ENCODE results near the gene SOX13. TPM values are rescaled to one million over a fixed set of nuclear protein-coding genes. Genes with fewer than 3 reads are reported as not detected.
A peak's percentile ranks its signal among the peaks of the same experiment; 100 is the strongest.

Gene SOX13
- total and polyA plus RNA-seq, 9 of the 15 experiments (the other 6 are each of a cell fraction or from before 2014, with no cell fraction given), result 0.03 to 0.35 (median 0.06) TPM; not detected in 5

DNA sequence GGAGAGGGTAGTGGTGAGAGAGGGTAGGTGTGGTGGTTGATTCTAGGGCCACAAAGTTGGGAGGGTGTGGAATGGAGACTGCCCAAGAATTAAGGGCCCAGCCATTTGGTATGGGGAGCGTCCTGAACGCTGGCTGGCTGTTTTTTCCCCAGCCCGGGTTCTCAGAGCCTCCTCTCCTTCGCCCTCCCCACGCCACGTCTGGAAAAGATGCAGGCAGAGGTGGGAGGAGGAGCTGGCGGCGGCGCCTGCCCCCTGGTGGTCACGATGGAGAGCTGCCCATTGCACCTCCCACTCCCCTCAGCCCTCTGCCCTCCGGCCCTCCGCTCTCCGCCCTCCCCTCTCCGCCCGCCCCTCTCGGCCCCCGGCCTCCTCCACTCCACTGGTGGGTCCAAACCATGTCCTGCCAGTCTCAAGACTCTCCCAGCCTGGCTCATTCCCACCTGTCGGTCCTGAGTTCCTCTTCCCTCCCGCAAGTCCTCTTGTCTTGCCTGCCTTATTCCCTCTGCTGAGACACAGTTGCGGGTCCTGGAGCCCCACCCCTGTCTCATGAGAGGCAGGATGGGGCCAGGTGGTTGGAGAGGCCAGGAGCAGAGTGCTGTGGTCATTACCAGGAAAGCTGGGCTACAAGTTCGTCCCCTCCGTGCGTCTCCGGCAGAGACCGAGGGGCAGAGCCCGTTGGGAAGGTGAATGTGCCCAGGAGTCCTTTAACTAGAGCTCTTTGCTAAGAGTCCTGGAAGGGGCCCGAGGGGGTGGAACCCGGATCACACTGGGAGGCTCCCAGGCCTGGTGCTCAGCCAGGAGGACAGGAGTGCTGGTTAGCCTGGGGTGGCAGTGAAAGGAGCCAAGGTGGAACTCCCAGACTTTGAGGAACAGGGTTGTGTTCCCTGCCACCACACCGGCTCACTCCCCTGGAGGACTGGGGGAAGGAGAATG lies 56.3 kb downstream of the SOX13 start (continued):
- TF ChIP-seq, protein P1, sequence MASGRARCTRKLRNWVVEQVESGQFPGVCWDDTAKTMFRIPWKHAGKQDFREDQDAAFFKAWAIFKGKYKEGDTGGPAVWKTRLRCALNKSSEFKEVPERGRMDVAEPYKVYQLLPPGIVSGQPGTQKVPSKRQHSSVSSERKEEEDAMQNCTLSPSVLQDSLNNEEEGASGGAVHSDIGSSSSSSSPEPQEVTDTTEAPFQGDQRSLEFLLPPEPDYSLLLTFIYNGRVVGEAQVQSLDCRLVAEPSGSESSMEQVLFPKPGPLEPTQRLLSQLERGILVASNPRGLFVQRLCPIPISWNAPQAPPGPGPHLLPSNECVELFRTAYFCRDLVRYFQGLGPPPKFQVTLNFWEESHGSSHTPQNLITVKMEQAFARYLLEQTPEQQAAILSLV (tag; IDR thresholded peaks at IDR 0.05), result no peak
- TF ChIP-seq YY1 (IDR thresholded peaks at IDR 0.05; ENCODE audit: borderline replicate concordance in 1 of 3, control insufficient read depth in 1 of 3, extremely low read depth in 1 of 3, insufficient read depth in 3 of 3, insufficient read length in 1 of 3, insufficient replicate concordance in 2 of 3, low read depth in 1 of 3, low read length in 2 of 3) (peak in 1 of 3 experiments; percentile 11), ZNF212 (CRISPR knock-in tag; IDR thresholded peaks at IDR 0.05) (no peak), RB1 (IDR thresholded peaks at IDR 0.05; ENCODE audit: low read depth) (peak; percentile 55; the same call in 1 of the 2 replicates), ZNF79 (CRISPR knock-in tag; IDR thresholded peaks at IDR 0.05; ENCODE audit: low read depth) (no peak), ZBTB1 (CRISPR knock-in tag; IDR thresholded peaks at IDR 0.05; ENCODE audit: borderline replicate concordance, low read depth) (no peak), HDAC6 (IDR thresholded peaks at IDR 0.05; ENCODE audit: low read depth, low read length) (no peak), MAX (CRISPR knock-in tag; IDR thresholded peaks at IDR 0.05) (no peak; the same call in 1 of the 2 replicates), MBD2 (IDR thresholded peaks at IDR 0.05; ENCODE audit: borderline replicate concordance, low read depth) (no peak), PCBP1 (IDR thresholded peaks at IDR 0.05; ENCODE audit: low read depth, low read length, poor library complexity, severe bottlenecking) (peak; percentile 48), KLF6 (CRISPR knock-in tag; IDR thresholded peaks at IDR 0.05; ENCODE audit: borderline replicate concordance) (no peak), HBP1 (CRISPR knock-in tag; IDR thresholded peaks at IDR 0.05) (no peak), DDX20 (tag; IDR thresholded peaks at IDR 0.05; ENCODE audit: low read depth) (no peak)
- TF ChIP-seq, protein P2, sequence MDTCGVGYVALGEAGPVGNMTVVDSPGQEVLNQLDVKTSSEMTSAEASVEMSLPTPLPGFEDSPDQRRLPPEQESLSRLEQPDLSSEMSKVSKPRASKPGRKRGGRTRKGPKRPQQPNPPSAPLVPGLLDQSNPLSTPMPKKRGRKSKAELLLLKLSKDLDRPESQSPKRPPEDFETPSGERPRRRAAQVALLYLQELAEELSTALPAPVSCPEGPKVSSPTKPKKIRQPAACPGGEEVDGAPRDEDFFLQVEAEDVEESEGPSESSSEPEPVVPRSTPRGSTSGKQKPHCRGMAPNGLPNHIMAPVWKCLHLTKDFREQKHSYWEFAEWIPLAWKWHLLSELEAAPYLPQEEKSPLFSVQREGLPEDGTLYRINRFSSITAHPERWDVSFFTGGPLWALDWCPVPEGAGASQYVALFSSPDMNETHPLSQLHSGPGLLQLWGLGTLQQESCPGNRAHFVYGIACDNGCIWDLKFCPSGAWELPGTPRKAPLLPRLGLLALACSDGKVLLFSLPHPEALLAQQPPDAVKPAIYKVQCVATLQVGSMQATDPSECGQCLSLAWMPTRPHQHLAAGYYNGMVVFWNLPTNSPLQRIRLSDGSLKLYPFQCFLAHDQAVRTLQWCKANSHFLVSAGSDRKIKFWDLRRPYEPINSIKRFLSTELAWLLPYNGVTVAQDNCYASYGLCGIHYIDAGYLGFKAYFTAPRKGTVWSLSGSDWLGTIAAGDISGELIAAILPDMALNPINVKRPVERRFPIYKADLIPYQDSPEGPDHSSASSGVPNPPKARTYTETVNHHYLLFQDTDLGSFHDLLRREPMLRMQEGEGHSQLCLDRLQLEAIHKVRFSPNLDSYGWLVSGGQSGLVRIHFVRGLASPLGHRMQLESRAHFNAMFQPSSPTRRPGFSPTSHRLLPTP (IDR thresholded peaks at IDR 0.05; ENCODE audit: borderline replicate concordance, extremely low read depth, insufficient read length), result no peak
- TF ChIP-seq, protein P3, sequence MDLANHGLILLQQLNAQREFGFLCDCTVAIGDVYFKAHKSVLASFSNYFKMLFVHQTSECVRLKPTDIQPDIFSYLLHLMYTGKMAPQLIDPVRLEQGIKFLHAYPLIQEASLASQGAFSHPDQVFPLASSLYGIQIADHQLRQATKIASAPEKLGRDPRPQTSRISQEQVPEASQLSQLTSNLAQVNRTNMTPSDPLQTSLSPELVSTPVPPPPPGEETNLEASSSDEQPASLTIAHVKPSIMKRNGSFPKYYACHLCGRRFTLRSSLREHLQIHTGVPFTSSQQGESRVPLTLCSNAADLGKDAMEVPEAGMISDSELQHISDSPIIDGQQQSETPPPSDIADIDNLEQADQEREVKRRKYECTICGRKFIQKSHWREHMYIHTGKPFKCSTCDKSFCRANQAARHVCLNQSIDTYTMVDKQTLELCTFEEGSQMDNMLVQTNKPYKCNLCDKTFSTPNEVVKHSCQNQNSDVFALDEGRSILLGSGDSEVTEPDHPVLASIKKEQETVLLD (IDR thresholded peaks at IDR 0.05), result no peak
